Lower leg skin (tissue), 4 donors: ENCODE measurements around the gene HDAC4. TPM values are rescaled to one million over a fixed set of nuclear protein-coding genes. Genes with fewer than 3 reads are reported as not detected.

Experiments used
- DNase-seq, 2 donors: peaks; one replicate each; pipeline ENCODE4 v3.0.0-alpha.2; 2019; ENCODE audit warnings: low spot score in 2 of 2
- H3K4me3 ChIP-seq: fragments of 200-600 bp; sonication (generic); 2 replicates; pipeline ENCODE4 v1.5.1; 2017; ENCODE audit warnings: mild to moderate bottlenecking, low read depth; ENCODE audit not compliant: poor library complexity, severe bottlenecking
- CTCF ChIP-seq, 3 donors: fragments of 450-650 bp; IDR thresholded peaks; one replicate each; pipeline ENCODE4 v1.5.1; 2016; ENCODE audit warnings: antibody characterized with exemption in 3 of 3, mild to moderate bottlenecking in 3 of 3, moderate library complexity in 2 of 3
- POLR2A ChIP-seq, 2 donors: fragments of 450-650 bp; IDR thresholded peaks; one replicate each; pipeline ENCODE4 v1.6.1; 2016 to 2017; ENCODE audit warnings: antibody characterized with exemption in 2 of 2, mild to moderate bottlenecking in 1 of 2, moderate library complexity in 1 of 2
- WGBS, 2 donors: methylation state at CpG; one replicate each; pipeline ENCODE4 v1.1.5; 2018; 5-methylcytosine and 5-hydroxymethylcytosine counted together
- intact Hi-C: fragments of 100-400 bp; cut with DNase I; formaldehyde crosslinking; loops from one replicate; pipeline ENCODE4 v1.15.0; 2023; ENCODE audit warnings: low total_unique reads
- total RNA-seq, 4 donors: library from RNA; depleted of rRNA; stranded (reverse); fragments of >200 nt; gene quantifications; one replicate each; pipeline ENCODE4 v1.1.0, GENCODE V29; 2016

The HDAC4 gene
- total RNA-seq, 4 donors from 2014 or later, result 27.4 to 85.5 (median 57.9) TPM

- H3K4me3 ChIP-seq, result no peak overlapping the region
- intact Hi-C loops, result no loop called here
- WGBS, 2 donors, result 91 to 96% methylated on average over 9 of the region's 9 CpGs
- DNase-seq, result no peak
- TF ChIP-seq CTCF (IDR thresholded peaks at IDR 0.05) (no peak), POLR2A (IDR thresholded peaks at IDR 0.05) (no peak)
Measured at GRCh38 chr2:239044336-239044735, 356.5 kb downstream of the HDAC4 start.

- intact Hi-C loops, result no loop called here
- TF ChIP-seq POLR2A (IDR thresholded peaks at IDR 0.05) (no peak), CTCF (IDR thresholded peaks at IDR 0.05) (no peak)
- no peak overlapping the region for H3K4me3 ChIP-seq
- no peak for DNase-seq
- 93 to 97% methylated on average over 12 of the region's 12 CpGs for WGBS, 2 donors
Measured at GRCh38 chr2:239043326-239043725, 357.5 kb downstream of the HDAC4 start.

GRCh38 chr2:239042551-239043320, 358.1 kb downstream of the HDAC4 start:
- no peak overlapping the region for H3K4me3 ChIP-seq
- TF ChIP-seq CTCF (IDR thresholded peaks at IDR 0.05) (no peak), POLR2A (IDR thresholded peaks at IDR 0.05) (no peak)
- DNase-seq, result no peak
- WGBS, 2 donors, result 77 to 82% methylated on average over 18 of the region's 18 CpGs
- intact Hi-C loops, result no loop called here

GRCh38 chr2:239042046-239042445, 358.8 kb downstream of the HDAC4 start:
- intact Hi-C loops, result no loop called here
- WGBS, 2 donors, result 49 to 62% methylated on average over 10 of the region's 10 CpGs
- H3K4me3 ChIP-seq, result no peak overlapping the region
- no peak for DNase-seq
- TF ChIP-seq CTCF (IDR thresholded peaks at IDR 0.05) (no peak), POLR2A (IDR thresholded peaks at IDR 0.05) (no peak)

- no peak for TF ChIP-seq POLR2A (IDR thresholded peaks at IDR 0.05)
- no peak for TF ChIP-seq CTCF (IDR thresholded peaks at IDR 0.05)
- DNase-seq, result no peak
- no peak overlapping the region for H3K4me3 ChIP-seq
- WGBS, 2 donors, result 88 to 92% methylated on average over 14 of the region's 14 CpGs
- intact Hi-C loops, result no loop called here
Measured at GRCh38 chr2:239041062-239041461, 359.8 kb downstream of the HDAC4 start.
